Measurements from ENCODE around the gene WDR6. TPM values are rescaled to one million over a fixed set of nuclear protein-coding genes. Genes with fewer than 3 reads are reported as not detected.

Gene WDR6
- total RNA-seq, 1 donor from 2014 or later: 79.0 TPM

DNA sequence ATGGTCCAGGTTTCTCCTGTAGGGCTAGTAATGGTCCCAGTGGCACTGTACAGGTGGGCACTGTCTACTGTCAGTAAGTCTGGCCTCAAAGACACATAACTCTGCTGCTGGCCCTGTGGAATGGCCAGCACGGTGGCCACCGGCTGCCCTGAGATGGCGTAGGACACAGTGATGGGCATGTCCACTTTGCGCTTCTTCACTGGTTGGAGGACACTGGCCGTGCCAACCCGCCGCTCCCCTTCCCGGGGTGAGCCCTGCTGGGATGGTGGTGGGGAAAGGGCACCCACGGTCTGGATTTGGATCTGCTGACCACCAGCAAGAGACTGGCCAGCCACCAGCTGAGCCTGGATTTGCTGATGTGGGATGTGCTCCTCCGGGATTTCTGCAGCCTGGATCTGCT, 50.1 kb downstream of the WDR6 start:
- intact Hi-C loops (cut with micrococcal nuclease): no loop called here
- no peaks in the 10 kb centered on the region for H3K9me3 ChIP-seq (replicated peaks)
- no peak overlapping the region for H3K4me3 ChIP-seq
- DNase-seq: no peak
- H3K4me1 ChIP-seq: no peaks in the 10 kb centered on the region
- peaks cover 78% of the 10 kb centered on the region for H3K36me3 ChIP-seq
- TF ChIP-seq, protein P1, sequence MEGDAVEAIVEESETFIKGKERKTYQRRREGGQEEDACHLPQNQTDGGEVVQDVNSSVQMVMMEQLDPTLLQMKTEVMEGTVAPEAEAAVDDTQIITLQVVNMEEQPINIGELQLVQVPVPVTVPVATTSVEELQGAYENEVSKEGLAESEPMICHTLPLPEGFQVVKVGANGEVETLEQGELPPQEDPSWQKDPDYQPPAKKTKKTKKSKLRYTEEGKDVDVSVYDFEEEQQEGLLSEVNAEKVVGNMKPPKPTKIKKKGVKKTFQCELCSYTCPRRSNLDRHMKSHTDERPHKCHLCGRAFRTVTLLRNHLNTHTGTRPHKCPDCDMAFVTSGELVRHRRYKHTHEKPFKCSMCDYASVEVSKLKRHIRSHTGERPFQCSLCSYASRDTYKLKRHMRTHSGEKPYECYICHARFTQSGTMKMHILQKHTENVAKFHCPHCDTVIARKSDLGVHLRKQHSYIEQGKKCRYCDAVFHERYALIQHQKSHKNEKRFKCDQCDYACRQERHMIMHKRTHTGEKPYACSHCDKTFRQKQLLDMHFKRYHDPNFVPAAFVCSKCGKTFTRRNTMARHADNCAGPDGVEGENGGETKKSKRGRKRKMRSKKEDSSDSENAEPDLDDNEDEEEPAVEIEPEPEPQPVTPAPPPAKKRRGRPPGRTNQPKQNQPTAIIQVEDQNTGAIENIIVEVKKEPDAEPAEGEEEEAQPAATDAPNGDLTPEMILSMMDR (IDR thresholded peaks at IDR 0.05; ENCODE audit: borderline replicate concordance): no peak
- H3K27me3 ChIP-seq (ENCODE audit: low read depth): no peaks in the 10 kb centered on the region
- H3K27ac ChIP-seq (replicated peaks): no peak overlapping the region

DNA sequence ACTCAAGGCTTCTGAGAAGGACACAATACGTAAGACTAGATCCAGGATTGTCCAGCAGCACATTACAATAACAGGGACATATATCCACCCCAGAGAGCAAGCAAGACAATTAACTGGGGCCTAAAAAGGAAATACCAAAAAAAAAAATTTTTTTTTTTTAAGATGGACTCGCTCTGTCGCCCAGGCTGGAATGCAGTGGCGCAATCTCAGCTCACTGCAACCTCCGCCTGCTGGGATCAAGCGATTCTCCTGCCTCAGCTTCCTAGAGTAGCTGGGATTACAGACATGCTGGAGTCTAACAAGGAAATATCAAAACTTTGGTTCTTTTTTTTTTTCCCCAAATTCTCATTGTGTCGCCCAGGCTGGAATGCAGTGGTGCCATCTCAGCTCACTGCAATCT, 50.8 kb downstream of the WDR6 start:
- TF ChIP-seq, protein P1 (IDR thresholded peaks at IDR 0.05; ENCODE audit: borderline replicate concordance): no peak
- Histone ChIP-seq H3K4me1 (no peaks in the 10 kb centered on the region), H3K36me3 (peaks cover 74% of the 10 kb centered on the region), H3K4me3 (no peak overlapping the region), H3K27ac (replicated peaks) (no peak overlapping the region), H3K27me3 (ENCODE audit: low read depth) (no peaks in the 10 kb centered on the region), H3K9me3 (replicated peaks) (no peaks in the 10 kb centered on the region)
- intact Hi-C loops (cut with micrococcal nuclease): no loop called here
- no peak for DNase-seq

Small RNA genes lying within 50 kb of the gene (microRNA-seq; reads per million reads assigned to microRNA genes)
- gene MIR191 (6,142 reads per million, percentile 93 among the genes with 10 or more reads in this experiment), gene MIR425 (1,338 reads per million, percentile 87 among the genes with 10 or more reads in this experiment)

Other genes with a start within 250 kb of the WDR6 start
- 52.2 TPM for gene PRKAR2A, start 159.5 kb upstream of the WDR6 start, total RNA-seq
- gene SLC25A20, start 108.5 kb upstream of the WDR6 start, total RNA-seq: 94.1 TPM
- gene ARIH2, start 88.5 kb upstream of the WDR6 start, total RNA-seq: 180 TPM
- 28.9 TPM for gene P4HTM, start 17.1 kb upstream of the WDR6 start, total RNA-seq
- 11.8 TPM for gene DALRD3, start 11.2 kb downstream of the WDR6 start, total RNA-seq
- 159 TPM for gene NDUFAF3, start 14.7 kb downstream of the WDR6 start, total RNA-seq
- 46.9 TPM for gene IMPDH2, start 22.0 kb downstream of the WDR6 start, total RNA-seq
- gene QRICH1, start 86.7 kb downstream of the WDR6 start, total RNA-seq: 58.8 TPM
- gene QARS1, start 97.4 kb downstream of the WDR6 start, total RNA-seq: 203 TPM
- gene USP19, start 113.4 kb downstream of the WDR6 start, total RNA-seq: 62.5 TPM
- gene LAMB2, start 125.7 kb downstream of the WDR6 start, total RNA-seq: 772 TPM
- 11.9 TPM for gene CCDC71, start 158.9 kb downstream of the WDR6 start, total RNA-seq
- 92.5 TPM for gene KLHDC8B, start 164.2 kb downstream of the WDR6 start, total RNA-seq